Activated T-helper 9 cell treated with anti-CD3 and anti-CD28 coated beads, Interleukin-2, amount 50 U/mL, for 16 hours (primary cell): ENCODE data around the gene STX18.

Source experiments
- DNase-seq: peaks from one replicate; pipeline ENCODE4 v3.0.0-alpha.2; 2020; ENCODE audit warnings: low read depth

Gene STX18

DNA sequence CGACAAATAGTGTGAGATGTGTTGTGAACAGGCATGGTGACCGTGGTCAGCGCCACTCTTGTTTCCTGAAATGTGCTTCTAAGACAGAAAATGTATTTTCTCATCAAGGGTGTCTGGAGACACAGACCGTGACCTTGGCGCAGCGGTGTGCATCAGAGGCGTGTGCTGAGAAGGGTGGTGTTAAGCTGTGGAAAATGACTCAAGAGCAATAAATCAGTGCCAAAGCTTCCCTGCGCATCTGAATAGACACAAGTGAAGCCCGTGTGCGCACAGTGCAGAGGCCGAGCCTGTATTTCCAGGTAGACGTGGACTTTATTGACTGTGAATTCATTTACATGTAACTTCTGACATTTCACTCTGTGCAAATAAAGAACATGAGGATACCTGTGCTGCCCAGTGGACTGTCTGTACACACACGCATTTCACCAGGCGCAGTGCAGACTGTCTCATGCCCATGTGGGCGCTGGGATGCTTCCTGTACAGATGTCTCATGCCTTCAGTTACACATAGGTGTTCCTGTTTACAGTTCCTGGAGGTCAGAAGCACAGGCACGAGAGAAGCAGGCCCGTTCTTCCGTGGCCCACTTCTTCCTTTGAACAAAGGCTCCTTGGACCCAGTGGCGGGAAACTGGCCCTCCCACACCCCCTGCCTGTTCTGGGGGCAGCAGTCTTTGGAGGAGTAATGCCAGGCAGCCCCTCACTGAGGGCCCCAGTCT is 123.0 kb downstream of the STX18 start:
- no peak for DNase-seq

DNA sequence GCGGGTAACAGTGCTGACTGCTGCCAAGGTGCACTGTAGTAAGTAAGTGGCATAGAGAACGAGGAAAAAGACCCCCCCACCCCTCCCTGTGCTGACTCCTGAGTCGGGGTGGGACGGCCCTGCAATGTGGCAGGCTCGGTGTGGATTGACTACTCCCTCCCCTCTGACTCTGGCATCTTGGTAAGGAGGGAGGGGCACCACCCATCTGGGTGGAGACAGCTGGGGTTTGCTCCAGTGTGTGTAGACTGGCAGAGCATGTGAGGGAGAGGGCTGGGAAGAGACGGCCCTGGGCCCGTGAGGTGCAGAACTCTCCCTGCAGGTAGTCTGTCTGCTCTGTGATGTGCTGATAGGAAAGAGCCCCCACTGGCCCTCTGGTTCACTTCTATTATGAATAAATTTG is 124.0 kb downstream of the STX18 start:
- DNase-seq, result no peak

DNA sequence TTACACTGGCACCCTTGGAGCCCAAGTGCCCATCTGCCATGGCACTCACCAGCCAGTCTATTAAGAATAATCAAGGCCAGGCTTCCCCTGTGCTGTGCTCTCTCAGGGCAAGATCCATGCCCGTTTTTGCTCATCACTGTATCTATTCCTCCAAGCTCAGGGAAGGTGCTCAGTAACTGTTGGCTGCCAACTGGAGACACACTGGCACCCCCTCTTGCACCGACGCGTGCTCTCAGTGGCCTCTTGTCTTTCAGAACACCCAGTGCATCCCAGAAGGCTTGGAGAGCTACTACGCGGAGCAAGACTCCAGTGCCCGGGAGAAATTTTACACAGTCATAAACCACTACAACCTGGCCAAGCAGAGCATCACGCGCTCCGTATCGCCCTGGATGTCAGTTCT is 124.9 kb downstream of the STX18 start:
- DNase-seq, result no peak

DNA sequence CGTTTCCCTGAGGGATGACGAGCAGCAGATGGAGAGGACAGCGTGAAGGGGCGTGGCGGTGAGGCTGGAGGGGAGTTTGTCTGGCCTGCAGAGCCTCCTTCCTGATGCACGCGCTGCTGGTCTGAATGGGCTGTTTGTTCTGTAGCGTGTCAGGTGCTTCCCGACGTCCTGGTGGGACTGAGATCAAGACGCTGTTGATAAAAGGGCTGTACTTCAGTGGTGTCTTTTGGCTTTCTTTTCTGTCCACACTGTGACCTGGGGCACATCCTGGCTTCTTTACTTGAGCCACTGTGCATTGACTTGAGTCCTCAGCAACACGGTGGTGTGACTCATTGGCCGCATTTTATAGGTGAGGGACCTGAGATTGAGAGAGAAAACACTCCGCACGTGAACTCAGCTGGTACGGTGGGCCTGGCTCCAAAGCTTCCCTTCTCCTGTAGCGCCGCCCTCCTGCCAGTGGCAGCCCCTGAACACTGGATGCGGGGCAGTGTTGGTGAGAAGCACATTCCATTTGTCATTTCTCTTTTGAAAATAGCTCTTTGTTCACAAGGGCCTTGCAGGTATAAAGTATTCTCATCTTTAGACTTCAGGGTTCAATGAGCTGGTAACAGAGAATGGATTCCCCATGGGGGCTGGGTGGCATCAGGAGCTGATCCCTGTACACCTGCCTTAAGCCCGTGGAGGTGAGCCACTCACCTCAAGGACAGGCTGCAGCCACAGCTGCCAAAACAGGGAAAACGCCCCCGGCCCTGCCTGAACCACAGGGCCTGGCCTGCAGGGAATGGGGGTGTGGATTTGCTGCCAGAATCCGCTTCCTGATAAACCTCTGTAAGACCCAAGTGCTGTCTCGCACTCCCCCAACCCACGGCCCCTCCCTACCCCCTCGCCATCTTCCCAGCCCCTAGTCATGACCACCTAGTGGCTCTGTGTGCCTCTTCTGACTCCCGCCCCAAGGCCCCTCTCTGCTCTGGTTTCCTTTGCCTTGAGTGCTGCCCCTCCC is 125.7 kb downstream of the STX18 start:
- DNase-seq, result no peak

DNA sequence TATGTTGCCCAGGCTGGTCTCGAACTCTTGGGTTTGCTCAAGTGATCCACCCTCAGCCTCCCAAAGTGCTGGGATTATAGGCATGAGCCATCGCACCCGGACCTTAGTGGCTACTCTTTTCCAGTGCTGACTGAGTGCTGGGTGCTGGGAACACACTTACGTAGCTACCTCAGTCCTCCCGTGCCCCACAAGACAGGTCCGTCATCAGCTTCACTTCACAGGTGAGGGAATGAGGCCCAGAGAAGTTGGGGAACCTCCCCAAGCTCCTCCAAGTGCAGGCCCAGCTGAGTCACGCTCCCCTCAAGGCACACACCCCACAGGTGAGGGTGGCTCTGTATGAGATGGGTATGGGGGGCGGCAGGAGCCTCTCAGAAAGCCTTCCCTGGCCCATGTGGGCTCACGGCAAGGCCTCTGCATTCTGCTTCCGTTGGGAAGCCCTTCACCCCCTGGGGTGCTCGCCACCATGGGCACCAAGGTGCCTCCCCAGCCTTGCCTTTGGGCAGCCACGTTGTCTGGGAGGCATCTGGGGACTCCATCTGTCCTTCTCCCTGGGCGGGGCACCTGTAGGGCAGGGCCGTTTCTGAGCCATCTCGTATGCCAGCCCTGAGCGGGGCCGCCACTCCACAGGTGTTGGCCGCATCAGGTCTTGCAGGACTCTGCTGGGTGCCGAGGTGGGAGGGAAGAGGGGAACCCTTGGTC is 126.6 kb downstream of the STX18 start:
- no peak for DNase-seq

DNA sequence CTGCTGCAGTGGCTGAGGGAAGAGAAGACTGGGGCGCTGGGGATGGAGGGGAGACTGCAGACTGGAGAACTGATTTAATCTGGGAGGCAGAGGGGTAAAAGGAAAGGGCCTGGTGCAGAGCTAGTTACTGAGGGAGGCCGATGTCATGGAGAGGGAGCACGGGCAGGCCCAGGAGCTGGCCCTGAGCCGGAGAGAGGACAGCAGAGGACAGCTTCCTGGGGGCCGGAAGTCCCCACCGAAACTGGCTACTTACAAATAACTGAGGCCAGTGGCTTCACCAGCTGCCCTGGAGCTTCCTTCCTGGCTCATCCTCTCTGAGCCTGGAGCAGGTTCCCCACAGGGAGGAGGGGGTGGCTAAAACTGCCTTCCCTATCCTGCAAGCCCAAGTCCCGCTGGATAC is 128.0 kb downstream of the STX18 start:
- DNase-seq, result no peak

DNA sequence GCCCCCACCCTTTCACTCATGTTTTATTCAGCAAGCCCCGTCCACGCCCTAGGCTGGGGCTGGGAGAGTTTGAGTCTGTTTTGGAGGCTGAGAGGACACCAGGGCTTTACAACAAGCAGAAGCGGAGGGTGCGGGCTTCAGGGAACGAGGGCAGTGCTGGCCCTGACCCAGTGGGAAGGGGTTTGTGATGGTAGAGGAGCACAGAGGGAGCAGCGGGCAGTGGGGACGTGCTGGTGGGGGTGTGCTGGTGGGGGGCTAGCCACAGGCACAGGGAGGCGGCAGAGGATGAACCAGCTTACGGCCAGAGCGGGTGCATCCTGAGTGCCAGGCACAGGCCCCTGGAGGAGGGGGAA is 128.5 kb downstream of the STX18 start:
- no peak for DNase-seq

DNA sequence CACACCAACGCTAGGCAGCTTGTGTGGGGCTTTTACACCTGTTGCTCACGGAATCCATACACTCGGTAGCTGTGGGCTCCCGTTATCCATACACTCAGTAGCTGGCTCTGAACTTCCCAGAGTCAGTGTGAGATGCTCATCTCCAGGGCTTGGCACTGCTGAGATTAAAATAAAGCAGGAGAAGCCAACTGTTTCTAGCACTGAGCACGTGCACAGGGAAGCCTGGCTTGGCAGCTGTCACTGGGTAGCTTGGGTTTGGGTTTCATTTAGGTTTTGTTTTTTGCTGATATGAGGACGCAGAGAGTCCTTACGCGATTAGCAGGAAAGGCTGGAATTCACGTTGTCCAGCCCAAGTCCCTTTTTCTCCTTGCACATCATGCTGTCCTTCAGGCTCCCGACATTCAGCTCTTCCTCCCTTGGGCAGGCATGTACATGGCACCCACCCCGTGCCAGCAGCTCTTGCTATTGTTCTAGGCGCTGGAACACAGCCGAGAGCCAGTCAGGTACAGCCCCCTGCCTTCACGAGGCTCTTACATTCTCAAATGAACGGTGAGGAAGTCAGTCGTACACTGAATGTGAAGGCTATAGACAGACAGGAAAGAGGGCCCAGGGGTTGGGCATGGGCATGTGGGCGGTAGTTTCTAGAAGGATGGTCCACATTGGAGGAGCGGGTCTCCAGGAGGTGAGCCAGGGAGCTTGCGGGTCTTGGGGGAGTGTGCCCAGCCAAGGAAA is 129.0 kb downstream of the STX18 start:
- no peak for DNase-seq

DNA sequence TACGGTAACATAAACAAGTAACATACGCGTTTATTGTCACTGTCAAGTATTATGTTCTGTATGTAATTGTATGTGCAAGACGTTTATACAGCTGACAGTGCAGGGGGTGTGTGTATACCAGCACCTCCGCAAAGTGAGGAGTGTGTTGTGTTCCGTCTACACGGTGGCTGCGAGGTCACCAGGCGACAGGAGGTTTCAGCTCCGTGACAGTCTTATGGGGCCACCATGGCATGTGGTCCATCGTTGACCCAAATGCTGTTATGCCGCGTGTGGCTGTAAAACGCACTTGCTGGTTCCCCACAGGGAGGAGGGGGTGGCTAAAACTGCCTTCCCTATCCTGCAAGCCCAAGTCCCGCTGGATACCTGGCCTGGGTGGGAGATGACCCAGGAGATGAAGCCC is 129.9 kb downstream of the STX18 start:
- no peak for DNase-seq

DNA sequence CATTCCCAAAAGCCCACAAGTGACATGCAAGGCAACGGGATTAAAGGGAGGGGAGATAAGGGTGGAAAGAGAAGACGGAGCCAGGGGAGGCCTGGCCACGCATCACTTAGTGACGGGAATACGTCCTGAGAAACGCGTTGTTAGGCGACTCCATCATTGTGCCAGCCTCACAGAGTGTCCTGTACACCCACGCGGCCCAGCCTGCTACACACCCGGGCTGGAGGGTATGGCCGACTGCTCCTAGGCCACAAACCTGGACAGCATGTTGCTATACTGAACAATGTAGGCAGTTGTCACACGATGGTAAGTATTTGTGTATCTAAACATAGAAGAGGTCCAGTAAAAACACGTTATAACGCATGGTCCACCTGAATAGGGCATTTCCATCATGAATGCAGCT is 131.6 kb downstream of the STX18 start:
- DNase-seq, result no peak

DNA sequence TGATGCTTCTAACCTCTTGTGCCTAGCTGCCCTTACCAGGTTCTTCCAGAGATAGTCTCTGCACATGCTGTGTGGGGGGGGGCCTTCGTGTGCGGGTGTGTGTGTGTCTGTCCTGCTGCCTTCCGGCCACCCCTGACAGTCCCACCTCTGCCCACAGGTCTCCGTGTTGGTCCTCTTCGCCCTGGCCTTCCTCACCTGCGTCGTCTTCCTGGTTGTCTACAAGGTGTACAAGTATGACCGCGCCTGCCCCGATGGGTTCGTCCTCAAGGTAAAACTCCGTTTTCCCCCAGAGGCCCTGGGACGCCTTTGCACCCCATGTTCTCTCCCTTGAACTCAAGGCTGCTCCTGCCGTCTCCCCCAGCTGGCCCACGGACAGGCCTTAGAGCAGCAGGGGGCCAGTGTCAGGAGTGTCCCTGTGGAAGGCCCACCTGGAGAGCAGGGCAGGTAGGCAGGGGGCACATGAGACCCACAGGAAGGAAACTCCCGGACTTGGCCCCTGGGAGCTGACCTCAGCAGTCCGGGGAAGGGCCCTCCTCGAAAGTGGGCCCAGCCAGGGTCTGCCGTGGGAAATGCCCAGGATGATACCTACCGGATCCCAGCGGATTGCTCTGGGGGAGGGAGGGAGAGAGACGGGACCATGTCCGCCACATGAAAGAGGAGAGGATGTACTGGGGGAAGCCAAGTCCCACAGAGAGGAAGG is 132.3 kb downstream of the STX18 start:
- DNase-seq, result no peak

DNA sequence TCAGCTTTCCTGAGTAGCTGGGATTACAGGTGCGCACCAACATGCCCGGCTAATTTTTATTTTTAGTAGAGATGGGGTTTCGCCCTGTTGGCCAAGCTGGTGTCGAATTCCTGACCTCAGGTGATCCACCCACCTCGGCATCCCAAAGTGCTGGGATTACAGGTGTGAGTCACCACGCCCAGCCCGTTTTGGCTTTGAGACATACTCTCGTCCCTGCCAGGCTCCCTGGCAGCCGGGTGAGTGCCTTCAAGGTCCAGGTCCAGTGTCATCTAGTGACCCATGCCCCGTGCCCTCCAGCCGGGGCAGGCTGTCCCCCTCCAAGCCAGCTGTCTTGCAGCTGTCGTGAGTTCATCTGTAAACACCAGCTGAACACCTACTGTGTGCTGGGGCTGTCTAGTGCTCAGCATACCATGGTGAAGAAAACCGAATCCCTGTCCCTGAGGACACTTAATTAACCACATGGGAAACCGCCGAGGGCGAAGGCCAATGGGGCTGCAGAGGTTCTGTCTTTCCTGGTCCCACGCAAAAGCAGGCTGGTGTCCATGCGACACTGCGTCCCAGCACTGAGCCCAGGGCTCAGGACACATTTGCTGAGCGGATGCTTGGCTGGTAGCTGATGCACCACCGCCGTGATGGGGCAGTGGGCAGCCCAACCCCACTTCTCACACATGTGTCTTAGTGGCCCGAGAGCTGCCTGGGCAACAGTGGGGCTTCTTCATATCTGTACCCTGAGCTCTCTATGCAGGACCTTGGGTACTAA is 133.1 kb downstream of the STX18 start:
- no peak for DNase-seq

DNA sequence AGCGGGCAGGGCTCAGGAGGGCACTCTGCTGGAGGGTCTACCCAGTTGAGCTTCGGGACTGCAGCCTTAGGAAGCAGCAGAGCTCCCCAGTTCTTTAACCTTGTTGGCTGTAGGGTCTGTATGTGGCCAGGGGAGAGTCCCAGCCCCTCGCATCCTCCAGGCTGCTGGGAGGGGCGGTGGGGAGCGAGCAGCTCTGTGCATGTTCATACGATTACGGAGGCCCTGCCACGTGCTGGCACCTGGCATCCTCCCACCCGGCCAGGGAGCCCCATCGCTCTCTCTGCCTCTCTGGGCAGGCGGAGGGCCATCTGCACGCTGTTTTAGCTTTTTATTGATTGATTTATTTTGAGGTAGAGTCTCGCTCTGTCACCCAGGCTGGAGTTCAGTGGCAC is 133.7 kb downstream of the STX18 start:
- no peak for DNase-seq

DNA sequence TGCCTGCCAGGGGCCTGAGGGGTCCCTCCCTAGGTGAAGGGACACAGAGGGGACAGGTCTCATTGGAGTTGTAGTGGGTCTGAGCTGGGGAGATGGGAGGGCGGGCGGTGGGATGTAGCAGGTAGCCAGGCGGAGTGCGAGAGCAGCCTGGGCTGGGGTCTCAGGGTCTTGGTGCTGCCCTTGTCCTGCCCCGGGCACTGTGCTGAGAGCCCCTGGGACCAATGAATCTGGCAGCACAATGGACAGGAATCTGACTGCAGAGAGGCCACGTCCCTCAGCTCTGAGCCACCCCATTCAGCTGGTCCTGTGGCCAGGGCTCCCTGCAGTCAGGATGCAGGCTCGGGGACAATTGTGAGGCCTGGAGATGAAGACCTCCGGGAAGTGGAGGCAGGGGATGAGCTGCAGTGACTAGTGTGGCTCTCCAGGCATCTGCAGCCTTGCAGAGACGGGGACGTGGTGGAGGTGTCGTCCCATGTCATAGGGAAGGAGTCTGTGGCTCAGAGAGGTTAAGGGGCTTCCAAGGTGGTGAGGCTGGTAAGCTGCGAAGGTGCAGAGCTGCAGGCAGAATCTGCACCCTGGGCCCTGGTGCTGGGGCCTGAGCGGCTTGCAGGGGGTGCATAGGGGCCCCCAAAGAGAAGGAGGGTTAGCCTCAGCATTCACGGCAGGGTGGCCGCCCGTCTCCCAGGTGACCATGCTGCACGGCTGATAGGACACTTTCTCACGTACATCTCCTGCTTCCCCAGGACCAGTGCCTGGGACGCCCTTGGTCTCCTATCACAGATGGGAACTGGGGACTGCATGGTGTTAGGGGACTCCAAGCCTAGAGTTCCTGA is 134.3 kb downstream of the STX18 start:
- DNase-seq, result no peak

DNA sequence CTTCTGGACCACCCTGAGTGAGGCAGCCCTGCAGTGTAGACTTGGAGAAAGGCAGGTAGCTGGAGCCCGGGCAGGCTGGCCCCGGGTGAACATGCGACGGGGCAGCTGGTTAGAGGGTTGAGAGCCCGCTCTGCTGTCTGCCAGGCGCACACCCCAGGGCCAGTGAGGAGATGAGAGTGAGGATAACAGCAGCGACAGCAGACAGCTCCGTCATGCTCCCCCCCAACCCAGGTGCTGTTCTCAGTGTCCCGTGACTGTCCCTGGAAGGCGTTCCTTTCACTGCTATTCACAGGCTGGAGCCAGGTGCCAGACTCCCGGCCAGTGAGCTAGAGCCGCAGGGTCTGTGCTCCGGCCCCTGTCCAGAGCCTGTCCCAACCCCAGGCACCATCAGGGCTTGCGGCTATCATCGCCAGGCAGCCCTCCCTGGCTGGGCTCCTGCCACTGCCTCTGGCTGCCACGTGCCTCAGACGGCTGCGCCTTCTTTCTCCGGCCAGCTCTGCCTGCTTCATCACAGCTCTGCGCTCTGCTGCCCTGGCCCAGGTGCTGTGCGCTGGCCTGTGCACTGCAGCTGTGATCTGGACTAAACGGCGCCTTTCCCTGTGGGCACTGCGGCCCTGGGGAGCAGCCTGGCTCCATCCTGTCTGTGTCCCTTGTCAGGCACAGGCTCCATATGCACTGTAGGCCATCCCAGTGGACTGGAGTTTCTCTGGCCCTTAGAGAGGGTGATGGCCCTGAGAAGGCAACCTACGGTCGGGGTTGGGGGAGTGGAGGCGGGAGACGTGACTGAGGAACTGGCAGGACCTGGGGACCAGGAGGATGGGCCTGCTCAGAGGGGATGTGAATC is 135.2 kb downstream of the STX18 start:
- no peak for DNase-seq

DNA sequence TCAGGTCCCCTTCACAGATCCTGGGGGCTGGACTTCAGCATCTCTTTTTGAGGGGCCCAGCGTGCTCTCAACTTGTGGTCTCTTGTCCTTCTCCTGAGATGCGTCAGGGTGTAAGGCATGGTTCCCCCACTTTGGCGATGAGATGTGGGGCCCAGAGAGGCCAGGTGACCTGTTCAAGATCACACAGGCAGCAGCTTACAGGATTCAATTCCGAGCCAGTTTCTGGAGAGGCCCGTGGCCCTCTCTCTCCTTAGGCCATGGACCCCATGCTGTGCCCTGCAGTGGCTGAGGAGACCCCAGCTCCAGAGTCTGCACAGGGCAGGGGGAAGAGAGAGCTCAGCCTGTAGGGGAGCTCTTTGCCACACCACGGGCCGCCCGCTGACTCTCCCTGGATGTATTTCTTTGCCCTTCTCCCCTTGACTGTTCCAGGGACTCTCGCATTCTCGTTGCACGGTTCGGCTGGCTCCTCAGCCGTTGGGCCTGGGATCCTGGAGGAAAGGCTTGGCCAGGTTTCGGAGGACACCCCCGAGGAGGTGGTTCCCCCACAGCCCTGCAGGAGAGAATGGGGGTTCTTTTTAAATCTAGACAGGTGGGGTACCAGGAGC is 136.4 kb downstream of the STX18 start:
- no peak for DNase-seq

DNA sequence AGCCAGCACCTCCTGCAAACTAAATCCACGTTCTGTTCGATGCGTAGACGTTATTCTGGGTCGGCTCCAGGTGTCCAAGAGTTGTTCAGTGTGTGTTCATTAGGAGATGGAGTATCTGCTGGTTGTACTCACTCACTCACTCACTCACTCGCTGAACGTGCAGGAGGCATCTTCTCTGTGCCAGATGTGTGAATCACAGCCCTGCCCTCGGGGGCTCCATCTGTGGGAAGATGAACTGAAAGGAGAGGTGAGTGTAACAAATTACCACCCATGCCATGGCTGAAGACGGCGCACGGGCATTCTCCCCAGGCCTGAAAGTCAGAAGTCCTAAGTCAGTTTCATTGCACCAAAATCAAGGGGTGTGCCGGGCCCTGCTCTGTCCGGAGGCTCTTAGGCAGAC is 138.9 kb downstream of the STX18 start:
- DNase-seq, result no peak

DNA sequence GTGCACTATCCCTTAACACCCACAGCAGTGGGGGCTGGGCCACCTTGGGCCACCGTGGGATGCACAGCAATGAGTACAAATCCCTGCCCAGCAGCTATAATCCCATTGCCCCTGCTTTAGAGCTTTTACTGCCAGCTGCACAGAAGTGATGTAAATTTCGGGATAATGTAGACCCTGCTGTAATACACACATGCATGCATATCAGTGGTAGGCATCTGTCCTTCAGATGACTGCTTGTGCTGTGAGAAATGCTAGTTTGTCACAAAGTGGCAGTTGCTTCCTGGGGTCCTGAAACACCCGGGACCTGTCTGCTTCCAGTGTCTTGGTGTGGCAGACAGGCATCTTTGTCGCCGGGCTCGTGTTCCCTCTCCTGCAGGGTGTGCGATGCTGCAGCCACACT is 140.8 kb downstream of the STX18 start:
- DNase-seq, result no peak

DNA sequence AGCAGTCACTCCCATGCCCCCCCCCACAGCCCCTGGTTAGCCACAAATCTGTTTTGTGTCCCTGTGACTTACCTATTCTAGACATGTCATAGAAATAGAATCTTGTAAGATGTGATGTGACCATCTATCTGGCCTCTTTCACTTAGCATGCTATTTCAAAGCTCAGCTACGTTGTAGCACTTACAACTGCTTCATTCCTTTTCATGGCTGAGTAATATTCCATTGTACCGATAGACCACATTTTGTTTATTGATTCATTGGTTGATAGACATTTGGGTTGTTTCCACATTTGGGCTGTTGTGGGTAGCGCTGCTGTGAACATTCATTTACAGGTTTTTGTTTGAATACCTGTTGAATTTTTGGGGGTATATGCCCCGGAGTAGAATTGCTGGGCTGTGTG is 143.4 kb downstream of the STX18 start:
- no peak for DNase-seq
